Neural crest cell (in vitro differentiated cells): Measurements from ENCODE around the gene HDLBP. TPM values are rescaled to one million over a fixed set of nuclear protein-coding genes. Genes with fewer than 3 reads are reported as not detected.
A peak's percentile ranks its signal among the peaks of the same experiment; 100 is the strongest.

Experiments
- DNase-seq: peaks from one replicate; pipeline ENCODE4 v3.0.0; 2021; ENCODE audit warnings: low read depth, mixed read lengths, low spot score
- H3K27ac Mint-ChIP-seq: one replicate; pipeline ENCODE4 v1.8.0; 2021; ENCODE audit warnings: mild to moderate bottlenecking, mixed read lengths; ENCODE audit not compliant: unreplicated experiment
- H3K27me3 Mint-ChIP-seq: 2 replicates; pipeline ENCODE4 v1.8.0; 2021; ENCODE audit warnings: low read depth, mild to moderate bottlenecking, mixed read lengths
- H3K36me3 Mint-ChIP-seq: 2 replicates; pipeline ENCODE4 v1.8.0; 2021; ENCODE audit warnings: low read depth, mild to moderate bottlenecking, mixed read lengths
- H3K4me1 Mint-ChIP-seq: 2 replicates; pipeline ENCODE4 v1.8.0; 2021; ENCODE audit warnings: mixed read lengths
- H3K4me3 Mint-ChIP-seq: one replicate; pipeline ENCODE4 v1.8.0; 2021; ENCODE audit warnings: mild to moderate bottlenecking, mixed read lengths
- H3K9me3 Mint-ChIP-seq: 2 replicates; pipeline ENCODE4 v1.8.0; 2021; ENCODE audit warnings: mixed read lengths
- CTCF ChIP-seq: fragments of 200-600 bp; sonication (generic); conservative IDR thresholded peaks from 2 replicates; pipeline ENCODE4 v1.5.0; 2021; ENCODE audit warnings: antibody characterized with exemption, mild to moderate bottlenecking
- total RNA-seq: library from RNA; stranded (reverse); gene quantifications from 2 replicates; pipeline ENCODE4 v1.2.1, GENCODE V29; 2021

HDLBP gene
- total RNA-seq, 1 donor from 2014 or later: 333 TPM

- Mint-ChIP-seq H3K27me3 (no peaks in the 10 kb centered on the region), H3K36me3 (peaks cover 16% of the 10 kb centered on the region), H3K9me3 (no peaks in the 10 kb centered on the region), H3K27ac (peak overlapping the region; percentile 27), H3K4me3 (no peak overlapping the region), H3K4me1 (no peaks in the 10 kb centered on the region)
- DNase-seq: no peak
- no peak for TF ChIP-seq CTCF
Observed at GRCh38 chr2:241240320-241241004, 75.0 kb downstream of the HDLBP start.

GRCh38 chr2:241239552-241240202 lies 75.8 kb downstream of the HDLBP start:
- H3K9me3 Mint-ChIP-seq: no peaks in the 10 kb centered on the region
- H3K27ac Mint-ChIP-seq: no peak overlapping the region
- peaks cover 17% of the 10 kb centered on the region for H3K36me3 Mint-ChIP-seq
- H3K27me3 Mint-ChIP-seq: no peaks in the 10 kb centered on the region
- TF ChIP-seq CTCF: no peak
- H3K4me1 Mint-ChIP-seq: no peaks in the 10 kb centered on the region
- H3K4me3 Mint-ChIP-seq: no peak overlapping the region
- DNase-seq: no peak

- Mint-ChIP-seq H3K36me3 (peaks cover 14% of the 10 kb centered on the region), H3K27me3 (no peaks in the 10 kb centered on the region), H3K9me3 (no peaks in the 10 kb centered on the region), H3K4me1 (no peaks in the 10 kb centered on the region), H3K4me3 (peak overlapping the region; percentile 38), H3K27ac (peak overlapping the region; percentile 19)
- no peak for TF ChIP-seq CTCF
- no peak for DNase-seq
Observed at GRCh38 chr2:241238693-241239198, 76.7 kb downstream of the HDLBP start.

- Mint-ChIP-seq H3K27me3 (no peaks in the 10 kb centered on the region), H3K4me3 (no peak overlapping the region), H3K9me3 (no peaks in the 10 kb centered on the region), H3K36me3 (peaks cover 14% of the 10 kb centered on the region), H3K27ac (no peak overlapping the region), H3K4me1 (no peaks in the 10 kb centered on the region)
- no peak for TF ChIP-seq CTCF
- DNase-seq: no peak
Observed at GRCh38 chr2:241237949-241238371, 77.5 kb downstream of the HDLBP start.

GRCh38 chr2:241237047-241237446 lies 78.4 kb downstream of the HDLBP start:
- no peak for TF ChIP-seq CTCF
- no peaks in the 10 kb centered on the region for H3K4me1 Mint-ChIP-seq
- DNase-seq: no peak
- no peaks in the 10 kb centered on the region for H3K27me3 Mint-ChIP-seq
- no peaks in the 10 kb centered on the region for H3K9me3 Mint-ChIP-seq
- peaks cover 16% of the 10 kb centered on the region for H3K36me3 Mint-ChIP-seq
- peak overlapping the region; percentile 73 for H3K27ac Mint-ChIP-seq
- H3K4me3 Mint-ChIP-seq: no peak overlapping the region
